H54 (cell line): ENCODE results near the gene ZNF232.
"Not testable (repeated sequence)": the region's sequence is repeated elsewhere in the genome, so short reads cannot be mapped to it uniquely, and the experiment has no call there.

Source experiments
- DNase-seq: peaks from one replicate; pipeline ENCODE4 v3.0.0; 2011; ENCODE audit warnings: low spot score, mixed read lengths; ENCODE audit not compliant: insufficient read length
- FAIRE-seq: peaks from 3 replicates; lab custom pipeline; 2011; peaks lifted over from hg19 to GRCh38; lab: Jason Lieb, UNC
- POLR2A ChIP-seq: IDR thresholded peaks from 2 replicates; pipeline ENCODE4 v1.6.1; 2011; ENCODE audit warnings: low read depth, mild to moderate bottlenecking, low read length

The ZNF232 gene

DNA sequence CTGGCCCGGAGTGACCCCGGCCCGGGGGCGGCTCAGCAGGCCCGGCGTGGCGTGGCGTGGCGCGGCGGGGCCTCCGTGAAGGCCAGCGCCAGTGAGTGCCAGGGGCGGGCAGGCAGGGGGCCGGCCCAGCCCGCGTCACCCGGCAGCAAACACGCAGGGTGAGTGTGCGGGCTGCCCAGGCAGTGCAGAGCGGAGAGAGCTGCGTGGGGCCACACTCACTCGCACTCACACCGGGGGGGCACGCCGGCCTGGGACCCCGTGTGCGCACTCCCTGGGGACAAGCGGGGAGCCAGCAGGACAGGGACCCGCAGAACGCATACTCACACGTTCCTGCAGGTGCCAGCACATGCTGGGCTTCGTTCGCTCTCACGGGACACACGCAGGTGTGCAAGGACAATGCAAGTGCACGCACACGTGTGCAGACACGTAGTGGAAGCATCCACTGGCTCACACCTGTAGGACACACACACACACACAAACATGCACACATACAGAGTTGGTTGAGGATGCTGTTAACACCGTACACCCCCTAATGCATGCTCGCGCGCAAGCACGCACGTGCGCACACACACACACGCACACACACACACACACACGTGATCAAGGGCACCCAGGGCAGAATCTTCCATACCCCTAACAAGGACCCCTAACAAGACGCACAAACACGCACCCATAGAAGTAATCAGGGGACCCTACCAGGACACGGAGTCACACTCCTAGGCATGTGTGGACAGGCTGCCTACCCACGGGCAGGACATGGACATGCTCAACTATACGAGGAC is 11.9 kb upstream of the ZNF232 start:
- FAIRE-seq: no peak
- TF ChIP-seq POLR2A: no peak
- no peak for DNase-seq

DNA sequence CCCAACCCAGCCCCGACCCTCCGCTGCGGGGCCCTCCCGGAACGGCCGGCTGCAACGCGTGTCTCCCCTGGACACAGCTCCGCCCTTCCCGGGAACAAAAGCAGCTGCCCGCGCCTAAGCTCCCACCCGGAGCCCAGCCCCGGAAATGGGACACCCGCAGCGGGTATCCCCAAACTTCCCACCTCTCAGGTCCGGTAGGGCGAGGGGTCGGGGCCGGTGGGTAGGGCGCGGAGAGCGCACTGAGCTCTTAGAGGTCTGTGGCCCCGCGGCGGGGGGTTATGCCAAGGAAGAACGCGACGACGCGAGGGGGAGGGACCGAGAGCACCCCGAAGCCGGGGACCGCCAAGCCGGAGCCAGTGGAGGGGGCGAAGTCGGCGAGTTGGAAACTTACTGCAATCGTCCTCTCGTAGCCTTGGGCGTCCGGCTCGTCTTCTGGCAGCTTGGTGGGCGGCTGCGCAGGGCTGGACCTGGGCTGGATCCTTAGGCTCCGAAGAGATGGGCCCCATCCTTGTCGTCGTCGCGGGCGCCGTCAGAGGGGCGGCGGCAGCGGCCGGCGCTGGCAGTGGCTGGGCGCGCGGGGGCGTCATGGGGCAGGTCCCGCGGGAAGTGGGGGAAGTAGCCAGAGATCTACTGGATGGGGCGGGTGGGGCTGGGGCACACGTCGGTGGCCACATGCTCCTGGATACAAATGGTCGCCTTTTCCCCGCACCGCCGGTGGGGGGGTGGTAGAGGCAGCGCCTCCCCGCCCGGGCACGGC is 11.1 kb upstream of the ZNF232 start:
- no peak for TF ChIP-seq POLR2A
- no peak for DNase-seq

DNA sequence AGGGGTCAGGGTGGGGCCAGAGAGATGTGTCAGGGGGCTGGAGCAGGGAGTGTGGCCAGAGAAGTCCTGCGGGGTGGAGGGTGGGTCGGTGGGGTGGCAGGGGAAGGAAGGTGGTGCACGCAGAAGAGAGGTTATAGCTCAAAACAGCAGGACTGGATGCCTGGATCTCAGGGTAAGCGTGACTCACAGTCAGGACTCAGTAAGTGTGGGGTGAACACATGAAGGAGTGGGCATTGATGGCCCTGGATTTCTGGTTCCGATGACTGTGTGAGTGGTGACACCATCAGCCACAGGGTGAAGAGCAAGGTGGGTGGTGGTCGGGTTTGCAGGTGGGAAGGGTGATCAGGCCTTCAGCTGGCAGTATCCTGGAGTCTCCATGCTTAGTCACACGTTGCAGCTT is 10.4 kb upstream of the ZNF232 start:
- not testable (repeated sequence) for DNase-seq, FAIRE-seq

More for the DNA sequence above, 11.1 kb upstream of the ZNF232 start:
- FAIRE-seq: no peak

DNA sequence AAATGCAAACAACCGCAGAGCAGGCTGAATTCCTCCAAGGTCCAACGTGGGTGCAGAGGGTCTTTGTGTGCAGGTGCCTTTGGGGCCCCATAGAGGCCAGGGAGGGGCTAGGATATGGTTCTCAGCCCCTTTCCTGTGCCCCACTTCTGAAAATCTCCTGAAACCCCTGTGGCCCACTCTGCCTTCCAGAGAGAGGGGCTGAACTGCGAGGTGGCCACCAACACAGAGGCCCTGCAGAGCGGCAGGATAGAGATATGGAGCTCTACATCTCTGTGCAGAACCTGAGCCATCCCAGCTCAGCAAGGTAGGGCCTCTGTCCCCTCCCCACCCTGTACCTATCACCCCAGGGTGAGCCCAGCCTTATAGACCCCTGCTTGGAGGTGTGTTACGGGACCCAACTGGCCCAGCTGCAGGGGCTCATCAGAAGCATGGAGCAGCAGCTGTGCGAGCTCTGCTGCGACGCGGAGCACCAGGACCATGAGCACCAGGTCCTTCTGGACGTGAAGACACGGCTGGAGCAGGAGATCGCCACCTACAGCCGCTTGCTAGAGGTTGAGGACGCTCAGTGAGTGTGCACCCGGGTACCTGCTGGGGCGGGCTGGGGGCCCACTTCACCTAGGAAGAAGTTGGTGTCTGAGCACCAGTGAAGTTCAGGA is 9.6 kb upstream of the ZNF232 start:
- DNase-seq (no peak), FAIRE-seq (no peak)
- no peak for TF ChIP-seq POLR2A

DNA sequence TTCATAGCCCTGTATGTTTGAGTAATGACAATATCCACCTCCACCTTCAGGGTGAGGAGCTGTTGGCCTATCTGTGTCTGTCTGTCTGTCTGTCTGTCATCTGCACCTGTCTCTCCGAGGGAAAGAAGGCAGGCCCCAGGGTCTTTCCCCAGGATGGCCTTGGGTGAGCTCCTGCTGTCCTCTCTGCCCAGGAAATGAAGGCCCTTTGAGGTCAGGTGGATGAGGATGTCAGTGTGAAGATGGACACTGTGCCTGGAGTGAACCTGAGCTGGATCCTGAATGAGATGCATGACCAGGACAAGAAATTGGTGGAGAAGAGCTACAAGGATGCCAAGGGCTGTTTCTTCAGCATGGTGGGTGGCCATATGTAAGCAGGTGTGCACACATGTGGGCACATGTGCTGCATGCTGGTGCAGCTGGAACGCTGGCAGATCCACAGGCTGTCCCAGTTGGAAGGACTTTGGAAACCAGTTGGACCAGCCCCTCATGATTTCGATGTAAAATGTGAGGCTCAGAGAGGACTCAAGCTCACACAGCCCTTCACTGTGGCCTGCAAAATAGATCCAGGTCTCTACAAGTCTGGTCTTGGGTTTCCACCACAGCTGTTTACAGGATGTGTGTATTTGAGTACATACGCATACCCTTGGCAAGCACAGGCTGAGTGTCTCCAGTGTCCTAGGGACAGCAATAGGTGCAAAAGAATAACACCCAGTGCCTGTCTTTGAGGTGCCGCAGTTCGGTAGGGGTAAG is 8.9 kb upstream of the ZNF232 start:
- DNase-seq, FAIRE-seq: not testable (repeated sequence)

DNA sequence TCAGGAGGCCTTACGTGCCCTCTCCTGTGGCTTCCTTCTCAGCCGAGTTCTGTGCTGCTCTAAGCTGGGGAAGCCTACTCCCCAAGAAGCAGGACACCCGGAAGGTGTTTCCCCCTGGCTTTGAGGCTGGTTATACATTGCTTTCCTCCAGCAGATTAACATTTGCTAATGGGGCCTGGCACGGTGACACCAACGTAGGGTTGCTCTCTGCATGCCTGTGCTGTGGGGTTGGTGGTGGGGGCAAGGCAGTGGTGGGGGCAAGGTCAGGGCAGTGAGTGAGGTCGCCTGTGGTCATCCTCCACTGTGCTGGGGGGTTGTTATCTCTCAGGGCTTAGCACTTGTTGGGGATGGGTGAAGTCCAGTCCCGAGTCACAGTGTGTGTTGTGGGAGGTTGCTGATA is 8.4 kb upstream of the ZNF232 start:
- no peak for TF ChIP-seq POLR2A
- no peak for FAIRE-seq

DNA sequence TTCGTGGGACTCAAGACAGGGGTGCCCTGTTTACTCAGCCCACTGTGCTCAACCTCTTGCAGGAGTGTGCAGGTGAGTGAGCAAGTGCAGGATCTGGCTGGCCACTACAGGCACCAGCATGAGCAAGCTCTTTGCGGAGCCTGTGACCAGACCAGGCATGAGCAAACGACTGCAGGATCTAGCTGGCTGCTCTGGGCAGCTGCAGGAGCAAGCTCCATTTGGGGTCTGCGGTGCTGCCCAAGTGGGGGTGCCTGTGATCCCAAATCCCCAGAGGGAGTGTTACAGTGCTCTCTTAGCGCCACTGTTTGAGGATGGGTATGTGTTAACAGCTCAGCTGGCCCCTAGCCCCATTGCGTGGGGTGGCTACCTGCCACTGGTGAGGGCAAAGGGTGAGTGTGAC is 6.5 kb upstream of the ZNF232 start:
- no peak for TF ChIP-seq POLR2A
- no peak for FAIRE-seq
- DNase-seq: no peak

More for the DNA sequence above, 8.4 kb upstream of the ZNF232 start:
- DNase-seq: no peak

DNA sequence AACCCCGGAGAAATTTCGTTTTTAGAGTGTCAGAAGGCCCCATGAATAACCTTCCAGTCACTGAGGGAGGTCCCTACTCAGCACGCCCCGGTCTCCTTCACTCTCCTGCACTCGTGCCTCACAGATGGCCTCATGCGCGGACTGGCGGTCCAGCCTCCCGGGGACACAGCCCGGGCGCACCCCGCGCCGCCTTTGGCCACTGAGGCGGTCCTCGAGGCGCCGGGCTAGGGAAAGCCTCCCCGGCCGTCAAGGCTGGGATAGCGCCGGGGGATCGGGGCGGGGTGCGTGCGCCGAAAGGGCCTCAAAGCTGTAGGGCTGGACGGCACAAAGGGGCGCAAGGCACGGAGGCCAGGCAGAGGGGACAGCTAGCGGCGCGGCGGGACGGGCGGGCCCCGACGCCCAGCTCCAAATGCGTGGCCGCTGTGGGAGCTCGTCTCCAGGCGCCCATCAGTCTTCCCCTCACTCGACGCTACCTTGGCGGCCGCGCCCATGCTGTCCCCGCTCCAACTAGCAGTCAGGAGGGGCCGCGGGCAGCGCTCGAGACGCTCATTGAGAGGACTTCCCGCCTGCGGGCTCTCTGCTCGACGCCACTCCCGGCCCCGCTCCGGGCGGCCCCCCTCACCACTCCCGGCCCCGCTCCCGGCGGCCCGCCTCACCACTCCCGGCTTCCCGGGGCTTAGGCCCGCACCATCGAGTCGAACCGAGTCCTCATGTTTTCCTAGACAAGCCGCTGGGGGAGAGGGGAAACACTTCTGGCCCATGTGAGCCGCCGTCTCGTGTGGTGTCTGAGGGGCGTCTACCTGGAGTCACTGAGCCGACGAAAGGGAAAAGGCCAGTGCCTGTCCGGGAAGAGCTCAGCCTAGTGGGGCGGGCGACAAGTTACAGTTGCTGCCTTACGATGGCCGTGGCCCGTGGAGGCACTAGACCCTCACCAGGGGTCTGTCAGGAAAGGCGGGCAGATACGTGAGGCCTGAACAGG is 4.3 kb upstream of the ZNF232 start, which contains the start of gene USP6:
USP6 (plus strand) TSS at position 360 of the 979 bp plus-strand sequence. CDS start 14,336 bp downstream, outside the sequence.
- no peak for TF ChIP-seq POLR2A
- DNase-seq (no peak), FAIRE-seq (no peak)

DNA sequence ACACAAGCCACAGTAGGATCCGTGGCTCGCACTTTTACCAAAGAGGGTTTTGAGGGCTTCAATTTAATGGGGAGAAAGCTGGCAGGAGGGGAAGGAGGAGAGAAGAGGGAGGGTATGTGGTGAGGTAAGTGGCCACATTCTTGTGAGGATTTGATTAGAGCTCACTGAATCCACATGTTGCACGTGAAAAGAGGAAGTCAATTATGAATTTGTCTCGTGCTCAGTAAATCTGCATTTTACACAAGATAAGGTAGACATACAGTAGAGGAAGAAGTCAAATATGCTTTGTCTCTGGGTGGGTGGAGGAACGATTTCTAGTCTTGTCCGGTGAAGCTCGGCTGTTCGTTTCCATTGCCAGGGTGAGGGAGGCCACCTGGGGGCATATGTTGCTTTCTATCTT is 862 bp downstream of the ZNF232 start:
- no peak for FAIRE-seq
- no peak for TF ChIP-seq POLR2A
- DNase-seq: no peak

DNA sequence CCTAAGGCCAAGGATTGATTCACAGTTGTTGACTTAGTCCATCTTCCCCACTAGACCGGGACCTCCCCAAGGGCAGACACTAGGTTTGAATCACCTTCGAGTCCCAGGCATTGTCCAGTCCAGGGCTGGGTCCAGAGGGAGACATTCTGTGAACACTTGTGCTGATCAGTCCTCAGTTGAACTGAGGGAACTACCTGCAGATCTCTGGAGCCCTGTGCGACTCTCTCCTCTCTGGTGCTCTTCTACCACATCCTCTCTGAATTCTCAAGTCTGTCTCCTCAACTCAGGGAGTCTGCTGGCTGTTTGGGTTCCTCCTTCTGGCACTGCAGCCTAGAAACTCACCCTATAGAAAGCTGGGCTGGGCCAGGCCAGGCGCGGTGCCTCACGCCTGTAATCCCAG is 10.8 kb downstream of the ZNF232 start:
- DNase-seq (no peak), FAIRE-seq (no peak)
- TF ChIP-seq POLR2A: no peak

DNA sequence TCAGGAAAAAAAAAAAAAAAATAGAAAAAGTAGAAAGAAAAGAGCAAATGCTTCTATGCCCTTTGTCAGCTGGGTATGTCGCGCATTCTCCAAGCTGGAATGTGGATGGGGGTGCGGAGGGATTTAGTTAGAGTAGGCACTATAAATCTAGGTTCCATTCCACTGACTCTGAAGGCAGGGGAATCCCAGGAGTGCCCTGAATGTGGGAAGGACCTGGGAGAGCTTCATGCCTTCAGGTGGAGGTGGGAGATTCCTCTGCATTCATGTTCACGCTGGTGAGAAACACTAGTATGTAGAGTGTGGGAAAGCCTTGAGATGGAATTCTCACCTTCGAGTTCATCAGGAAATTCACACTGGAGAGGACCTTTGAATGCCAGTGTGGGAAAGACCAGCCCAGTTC is 12.4 kb downstream of the ZNF232 start:
- TF ChIP-seq POLR2A: no peak
- FAIRE-seq (no peak), DNase-seq (no peak)

DNA sequence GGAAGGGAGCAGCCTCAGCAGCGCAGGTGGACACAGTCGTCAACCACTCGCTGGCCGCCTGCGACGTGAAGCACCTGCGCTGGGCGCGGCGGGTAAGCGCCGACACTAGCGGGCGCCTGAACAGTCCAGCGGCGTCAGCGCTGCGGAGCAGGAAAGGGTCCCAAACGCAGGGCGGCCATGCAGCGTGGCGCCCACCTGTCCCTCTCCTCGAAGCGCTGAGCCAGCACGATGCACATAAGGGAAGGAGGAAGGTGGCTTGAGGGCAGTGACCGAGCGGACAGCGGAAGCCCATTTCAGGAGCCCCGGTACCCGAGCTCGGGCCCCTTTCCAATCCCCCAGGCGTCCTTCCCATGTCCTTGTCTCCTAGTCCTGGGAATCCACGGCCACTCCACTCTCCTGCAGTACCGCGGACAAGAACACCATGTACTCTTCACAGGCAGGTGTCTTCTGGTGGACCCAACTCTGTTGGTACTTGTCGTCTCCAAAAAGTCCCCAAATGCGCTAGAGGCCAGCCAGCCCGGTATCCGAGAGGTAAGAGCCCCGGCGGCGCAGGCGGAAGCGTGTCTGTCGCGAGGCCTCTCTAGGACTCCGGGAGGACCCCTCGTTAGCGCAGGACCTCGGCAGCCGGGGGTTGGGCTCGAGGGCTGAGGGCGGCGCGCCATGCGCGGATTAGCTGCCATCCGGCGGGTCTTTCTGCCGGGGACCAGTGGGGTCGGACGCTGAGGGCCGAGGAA is 14.4 kb downstream of the ZNF232 start:
- FAIRE-seq (no peak), DNase-seq (no peak)
- no peak for TF ChIP-seq POLR2A
